NCI-H524 treated with DMSO at 0.1 percent for 48 hours (cell line): ENCODE data around the gene KRT2.
"Not testable (repeated sequence)": the region's sequence is repeated elsewhere in the genome, so short reads cannot be mapped to it uniquely, and the experiment has no call there.

Experiments used
- DNase-seq: peaks from one replicate; lab custom pipeline; 2025; lab: John Stamatoyannopoulos, UW

The KRT2 gene

GRCh38 chr12:52684431-52684830 lies 32.4 kb upstream of the KRT2 start:
- no peak for DNase-seq

DNA sequence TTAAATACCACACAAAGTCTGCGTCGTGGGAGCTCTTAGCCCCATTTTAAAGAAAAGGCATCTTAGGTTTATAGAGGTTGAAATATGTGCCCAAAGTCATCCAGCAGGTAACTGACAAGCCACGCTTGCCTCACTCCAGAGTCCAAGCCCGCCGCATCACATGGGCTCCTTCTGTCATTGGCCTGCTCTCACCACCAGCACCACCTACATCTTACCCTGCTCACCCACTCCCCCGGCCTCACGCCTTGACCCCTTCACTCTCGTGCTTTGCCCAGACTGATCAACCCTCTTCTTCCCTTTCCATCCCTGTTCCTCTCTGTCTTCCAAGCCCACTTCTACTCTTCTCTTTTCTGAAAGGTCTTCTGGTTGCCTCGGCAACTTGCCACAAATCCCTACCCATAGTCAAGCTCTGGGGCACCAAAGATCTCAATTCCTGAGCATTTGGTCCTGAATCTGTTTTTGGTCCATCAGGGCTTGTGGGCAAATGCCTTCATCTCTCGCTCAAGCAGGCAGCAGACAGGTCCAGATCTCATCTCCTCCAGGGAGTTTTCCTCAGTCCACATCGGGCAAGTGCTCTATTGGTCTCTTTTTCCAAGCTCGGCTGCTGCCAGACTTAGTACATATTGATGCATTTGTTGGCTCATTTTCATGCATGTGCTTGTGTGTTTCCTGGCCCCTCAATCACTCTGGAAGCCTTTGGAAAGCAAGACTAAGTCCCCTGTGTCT lies 31.7 kb upstream of the KRT2 start:
- DNase-seq: no peak

DNA sequence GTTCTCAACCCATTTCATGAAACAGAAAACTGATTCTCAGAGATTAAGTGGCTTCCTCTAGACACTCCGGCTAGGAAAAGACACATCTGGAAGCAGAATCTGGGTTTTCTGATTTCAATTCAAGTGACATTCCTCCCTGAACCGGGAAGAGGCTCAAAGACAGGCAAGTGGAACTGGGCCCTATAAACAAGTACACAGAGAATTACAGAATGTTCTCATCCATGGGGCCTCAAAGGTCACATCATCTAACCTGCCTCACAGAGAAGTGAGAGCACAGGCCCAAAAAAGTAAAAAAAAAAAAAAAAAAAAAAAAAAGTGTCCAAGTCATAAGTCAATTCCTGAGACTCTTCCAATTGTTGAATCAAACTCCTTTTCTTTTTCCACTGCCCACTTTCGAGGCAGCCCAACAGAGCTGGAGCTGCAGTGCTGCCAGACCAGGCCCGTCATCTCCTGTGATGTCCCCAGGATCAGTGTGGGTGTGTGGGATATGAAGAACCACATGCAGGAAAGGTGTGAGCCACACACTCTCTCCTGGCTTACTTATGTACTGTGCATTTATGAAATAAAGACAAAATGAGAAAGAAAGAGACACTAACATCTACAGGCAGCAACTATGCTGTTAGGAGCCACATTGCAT lies 31.0 kb upstream of the KRT2 start:
- no peak for DNase-seq

GRCh38 chr12:52682381-52682660 lies 30.3 kb upstream of the KRT2 start:
- DNase-seq: no peak

DNA sequence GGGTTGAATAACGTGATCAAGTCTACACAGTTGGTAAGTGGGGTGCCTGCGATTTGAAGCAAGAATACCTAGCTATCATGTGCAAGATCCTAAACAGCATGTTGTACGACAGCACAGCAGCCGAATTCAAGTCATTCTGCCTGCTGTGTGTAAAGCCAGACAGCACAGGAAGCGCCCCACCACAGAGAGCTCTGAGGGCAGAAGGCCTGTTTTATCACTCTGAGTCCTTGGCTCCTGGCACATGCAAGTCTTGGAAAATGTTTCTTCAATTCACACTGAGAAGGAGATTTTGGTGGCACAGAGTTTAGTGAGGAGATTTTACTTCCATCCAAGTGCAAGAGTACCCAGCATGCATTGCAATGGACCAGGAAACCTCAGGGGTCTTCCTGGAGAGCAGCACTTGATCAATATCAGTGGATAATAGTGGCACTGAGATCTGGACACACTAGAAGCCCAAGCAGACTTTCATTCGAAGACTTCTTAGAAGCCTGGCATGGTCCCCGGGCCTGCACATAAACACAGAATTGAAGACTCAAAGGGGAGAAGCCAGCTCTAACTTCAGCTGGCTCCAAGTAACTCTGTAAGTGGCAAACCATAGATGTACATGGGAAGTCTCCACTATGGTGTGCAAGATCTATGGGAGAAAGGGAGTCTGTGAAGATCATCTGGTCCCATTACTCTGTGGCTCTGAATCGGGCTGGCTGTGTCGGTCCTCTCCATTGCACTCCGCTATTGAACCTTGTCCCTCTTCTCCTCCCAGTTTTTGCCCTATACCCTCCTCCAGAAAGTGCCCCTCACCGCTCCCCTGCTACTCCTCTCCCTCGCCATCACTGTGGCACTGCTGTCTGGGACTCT lies 29.7 kb upstream of the KRT2 start:
- no peak for DNase-seq

GRCh38 chr12:52680363-52680762 lies 28.4 kb upstream of the KRT2 start, which contains the start of gene KRT1:
TSS of gene KRT1 (minus strand) at chr12:52680407. CDS start at chr12:52680348, 59 bp downstream.
- DNase-seq: no peak

- DNase-seq: no peak
Measured at GRCh38 chr12:52679875-52680274, 27.9 kb upstream of the KRT2 start.

- no peak for DNase-seq
Measured at GRCh38 chr12:52677671-52678070, 25.7 kb upstream of the KRT2 start.

DNA sequence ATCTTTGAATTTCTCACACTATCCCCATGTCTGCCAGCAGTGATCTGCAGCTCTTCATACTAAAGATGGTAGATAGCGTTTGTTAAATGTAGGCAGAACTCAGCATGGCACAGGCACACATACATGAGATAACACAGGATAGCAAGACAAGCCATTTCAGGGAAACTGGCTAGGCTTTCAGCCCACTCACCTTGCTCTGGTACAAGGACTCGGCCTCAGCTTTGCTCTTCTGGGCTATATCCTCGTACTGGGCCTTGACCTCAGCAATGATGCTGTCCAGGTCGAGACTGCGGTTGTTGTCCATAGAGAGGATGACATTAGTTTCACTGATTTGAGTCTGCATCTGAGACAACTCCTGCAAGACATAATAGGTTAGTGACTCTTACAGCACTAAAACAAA lies 25.1 kb upstream of the KRT2 start:
- DNase-seq: no peak

GRCh38 chr12:52676163-52676562 lies 24.2 kb upstream of the KRT2 start:
- DNase-seq: no peak

DNA sequence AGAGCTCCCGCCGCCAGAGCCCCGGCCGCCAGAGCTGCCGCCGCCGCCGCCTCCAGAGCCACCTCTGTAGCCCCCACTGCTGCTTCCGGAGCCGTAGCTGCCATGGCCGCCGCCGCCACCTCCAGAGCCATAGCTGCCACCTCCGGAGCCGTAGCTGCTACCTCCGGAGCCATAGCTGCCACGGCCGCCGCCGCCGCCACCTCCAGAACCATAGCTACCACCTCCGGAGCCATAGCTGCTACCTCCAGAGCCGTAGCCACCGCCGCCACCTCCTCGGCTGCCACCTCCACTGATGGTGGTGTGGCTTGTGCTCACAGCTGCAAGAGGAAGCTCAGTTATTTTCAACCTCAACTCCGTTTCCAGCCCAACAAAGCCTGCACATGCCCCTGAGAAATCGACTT lies 23.3 kb upstream of the KRT2 start:
- no peak for DNase-seq

GRCh38 chr12:52674433-52674775 lies 22.4 kb upstream of the KRT2 start:
- no peak for DNase-seq

- no peak for DNase-seq
Measured at GRCh38 chr12:52673713-52674432, 21.9 kb upstream of the KRT2 start.

- DNase-seq: no peak
Measured at GRCh38 chr12:52673217-52673616, 21.2 kb upstream of the KRT2 start.

- no peak for DNase-seq
Measured at GRCh38 chr12:52672321-52672933, 20.4 kb upstream of the KRT2 start.

GRCh38 chr12:52670961-52671360 lies 18.9 kb upstream of the KRT2 start:
- no peak for DNase-seq

DNA sequence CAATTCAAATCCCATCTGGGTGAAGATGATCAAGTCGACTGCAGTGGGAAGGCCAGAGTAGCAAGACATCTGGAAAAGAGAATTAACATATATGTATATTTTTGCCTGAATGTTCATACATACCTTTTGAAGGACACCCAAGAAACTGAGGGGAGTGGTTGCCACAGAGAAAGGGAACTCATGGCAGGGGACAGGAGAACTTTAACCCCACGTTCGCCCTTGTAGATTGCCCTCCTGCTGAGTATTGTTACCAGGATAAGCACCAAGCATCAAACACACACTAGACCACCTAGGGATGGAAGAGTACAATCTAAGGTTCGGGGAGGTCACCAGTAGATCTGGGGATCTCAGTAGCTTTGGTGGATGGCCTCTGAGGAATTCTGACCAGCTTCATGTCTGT lies 18.5 kb upstream of the KRT2 start:
- no peak for DNase-seq

DNA sequence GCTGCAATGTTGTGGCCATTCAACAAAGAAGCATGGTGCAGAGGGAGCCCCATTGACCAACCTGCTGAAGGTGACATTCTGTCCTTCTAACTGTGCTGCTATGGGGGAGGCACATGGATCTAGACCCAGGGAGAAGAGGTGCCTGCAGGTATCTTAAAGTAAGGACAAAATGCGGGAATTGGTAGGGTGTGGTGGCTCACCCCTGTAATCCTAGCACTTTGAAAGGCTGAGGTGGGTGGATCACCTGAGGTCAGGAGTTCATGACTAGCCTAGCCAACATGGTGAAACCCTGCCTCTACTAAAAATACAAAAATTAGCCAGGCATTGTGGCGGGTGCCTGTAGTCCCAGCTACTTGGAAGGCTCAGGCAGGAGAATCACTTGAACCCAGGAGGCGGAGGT lies 17.9 kb upstream of the KRT2 start:
- DNase-seq: not testable (repeated sequence)

DNA sequence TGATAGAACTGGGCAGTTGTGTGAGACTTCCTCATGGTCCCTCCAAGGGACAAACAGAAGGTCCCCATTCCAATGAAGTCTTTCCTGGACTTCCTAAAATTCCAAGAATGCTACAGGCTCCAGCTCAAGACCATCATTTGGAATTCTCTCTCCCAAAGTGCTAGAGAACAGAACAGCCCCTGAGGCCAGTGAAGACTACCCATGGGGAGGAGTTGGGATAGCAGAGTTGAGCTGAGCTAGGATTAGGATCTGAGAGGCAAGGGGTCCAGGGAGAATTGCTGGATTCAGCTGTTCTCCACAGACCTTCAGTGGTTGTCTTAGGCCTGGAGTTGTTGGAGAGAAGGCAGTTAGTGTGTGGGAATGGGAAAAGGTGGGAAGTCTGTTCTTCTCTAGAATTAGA lies 17.4 kb upstream of the KRT2 start:
- no peak for DNase-seq

DNA sequence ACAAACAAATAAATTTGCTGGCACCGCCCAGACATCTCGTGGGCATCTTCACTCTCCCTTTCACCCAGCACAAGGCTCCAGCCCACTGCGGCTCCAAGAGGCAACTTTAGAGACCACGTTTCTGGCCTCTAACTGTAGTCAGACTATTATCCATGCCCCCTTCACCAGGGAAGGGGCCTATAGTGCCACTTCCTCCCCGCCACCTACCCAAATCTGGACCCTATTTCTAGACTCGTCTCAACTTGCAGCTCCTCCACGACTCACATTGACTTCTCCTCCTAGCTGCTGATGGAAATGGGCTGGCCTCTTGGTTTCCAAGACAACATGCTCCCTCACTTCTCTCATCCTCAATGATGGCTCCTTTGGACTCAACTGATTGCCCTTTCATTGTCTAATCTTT lies 15.9 kb upstream of the KRT2 start:
- DNase-seq: no peak

GRCh38 chr12:52667509-52667908 lies 15.5 kb upstream of the KRT2 start:
- DNase-seq: no peak

- no peak for DNase-seq
Measured at GRCh38 chr12:52666471-52666870, 14.5 kb upstream of the KRT2 start.
